ENCODE results near the gene RAC3. TPM values are rescaled to one million over a fixed set of nuclear protein-coding genes. Genes with fewer than 3 reads are reported as not detected.
A peak's percentile ranks its signal among the peaks of the same experiment; 100 is the strongest.

The RAC3 gene
- total RNA-seq (under 1 TPM in 1 of 2 donors, not detected in 1; 0.57 TPM), polyA plus RNA-seq (1 to 10 TPM in 1 of 2 donors, under 1 TPM in 1; 0.63 to 2.8 TPM)
- long read RNA-seq, donor 1: 0 reads
- long read RNA-seq, donor 2: 0 reads

GRCh38 chr17:82031303-82031884 lies at the start of gene RAC3:
Gene RAC3, plus strand, starts transcription at chr17:82031678. Its CDS starts 84 bp downstream, at chr17:82031762.
- Histone ChIP-seq H3K4me1 (ENCODE audit: control insufficient read depth in 1 of 2, insufficient read depth in 2 of 2, low read length in 2 of 2) (no peaks in the 10 kb centered on the region), H3K36me3 (ENCODE audit: control insufficient read depth in 1 of 2, insufficient read depth in 2 of 2, low read length in 1 of 2) (no peaks in the 10 kb centered on the region), H3K9me3 (ENCODE audit: control insufficient read depth, low read length) (no peaks in the 10 kb centered on the region), H3K4me3 (ENCODE audit: low read length in 2 of 2) (peak within 1 kb of the TSS in 1 of 2 donors; percentile 10), H3K27me3 (ENCODE audit: control insufficient read depth in 1 of 2, insufficient read depth in 2 of 2, low read length in 1 of 2) (no peaks in the 10 kb centered on the region), H3K27ac (ENCODE audit: low read depth in 1 of 2, low read length in 2 of 2) (no peak within 1 kb of the TSS)
- ATAC-seq (ENCODE audit: low FRiP score) (no peak), DNase-seq (no peak)
- intact Hi-C loops (cut with DNase I): loop anchor here (2.0 to 10.0 kb wide), 2 partner anchors 123 to 293 kb away; no protein-coding TSS in a partner anchor
- 0 to 1% methylated on average over 36 to 96 of the region's 96 CpGs for WGBS, 2 donors

- H3K9me3 ChIP-seq (ENCODE audit: control insufficient read depth, low read length): no peaks in the 10 kb centered on the region
- intact Hi-C loops (cut with DNase I): no loop called here
- H3K27ac ChIP-seq (ENCODE audit: low read depth in 1 of 2, low read length in 2 of 2): no peak overlapping the region
- 94% methylated on average over 35 of the region's 35 CpGs for WGBS, 2 donors
- no peaks in the 10 kb centered on the region for H3K27me3 ChIP-seq (ENCODE audit: control insufficient read depth in 1 of 2, insufficient read depth in 2 of 2, low read length in 1 of 2)
- ATAC-seq (ENCODE audit: low FRiP score) (no peak), DNase-seq (no peak)
- no peak overlapping the region for H3K4me3 ChIP-seq (ENCODE audit: low read length in 2 of 2)
- no peaks in the 10 kb centered on the region for H3K36me3 ChIP-seq (ENCODE audit: control insufficient read depth in 1 of 2, insufficient read depth in 2 of 2, low read length in 1 of 2)
- H3K4me1 ChIP-seq (ENCODE audit: control insufficient read depth in 1 of 2, insufficient read depth in 2 of 2, low read length in 2 of 2): no peaks in the 10 kb centered on the region
Observed at GRCh38 chr17:81983011-81983638, 48.4 kb upstream of the RAC3 start.

DNA sequence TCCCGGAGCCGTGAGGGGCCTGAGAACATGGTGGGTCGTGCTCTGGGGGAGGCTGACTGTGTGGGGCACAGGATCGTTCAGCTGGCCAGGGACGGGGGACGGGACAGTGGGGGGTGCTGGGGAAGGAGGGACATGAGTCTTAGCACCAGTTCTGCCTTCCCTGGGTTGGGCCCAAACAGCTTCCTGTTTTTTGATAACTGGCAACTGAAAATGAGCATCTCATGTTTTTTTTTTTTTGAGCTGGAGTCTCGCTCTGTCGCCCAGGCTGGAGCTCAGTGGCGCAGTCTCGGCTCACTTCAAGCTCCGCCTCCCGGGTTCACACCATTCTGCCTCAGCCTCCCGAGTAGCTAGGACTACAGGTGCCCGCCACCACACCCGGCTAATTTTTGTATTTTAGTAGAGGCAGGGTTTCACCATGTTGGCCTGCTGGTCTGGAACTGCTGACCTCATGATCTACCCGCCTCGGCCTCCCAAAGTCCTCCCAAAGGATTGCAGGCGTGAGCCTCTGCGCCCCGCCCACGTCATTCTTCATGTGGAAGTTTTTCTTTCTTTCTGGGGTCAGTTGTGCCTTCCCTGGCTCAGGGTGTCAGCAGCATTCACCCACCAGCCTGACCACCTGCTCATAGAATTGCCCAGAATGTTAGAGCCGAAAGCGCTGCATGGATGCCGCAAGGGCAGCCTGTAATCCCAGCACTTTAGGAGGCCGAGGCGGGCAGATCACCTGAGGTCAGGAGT lies 47.7 kb upstream of the RAC3 start:
- no peak for ATAC-seq (ENCODE audit: low FRiP score)
- intact Hi-C loops (cut with DNase I): no loop called here
- H3K4me1 ChIP-seq (ENCODE audit: control insufficient read depth in 1 of 2, insufficient read depth in 2 of 2, low read length in 2 of 2): no peaks in the 10 kb centered on the region
- DNase-seq: peak in 1 of 2 donors; percentile 43
- H3K27me3 ChIP-seq (ENCODE audit: control insufficient read depth in 1 of 2, insufficient read depth in 2 of 2, low read length in 1 of 2): no peaks in the 10 kb centered on the region
- 95 to 96% methylated on average over 26 of the region's 26 CpGs for WGBS, 2 donors
- H3K4me3 ChIP-seq (ENCODE audit: low read length in 2 of 2): no peak overlapping the region
- H3K9me3 ChIP-seq (ENCODE audit: control insufficient read depth, low read length): no peaks in the 10 kb centered on the region
- no peak overlapping the region for H3K27ac ChIP-seq (ENCODE audit: low read depth in 1 of 2, low read length in 2 of 2)
- H3K36me3 ChIP-seq (ENCODE audit: control insufficient read depth in 1 of 2, insufficient read depth in 2 of 2, low read length in 1 of 2): no peaks in the 10 kb centered on the region

- Histone ChIP-seq H3K27me3 (ENCODE audit: control insufficient read depth in 1 of 2, insufficient read depth in 2 of 2, low read length in 1 of 2) (no peaks in the 10 kb centered on the region), H3K36me3 (ENCODE audit: control insufficient read depth in 1 of 2, insufficient read depth in 2 of 2, low read length in 1 of 2) (no peaks in the 10 kb centered on the region), H3K27ac (ENCODE audit: low read depth in 1 of 2, low read length in 2 of 2) (no peak overlapping the region), H3K4me1 (ENCODE audit: control insufficient read depth in 1 of 2, insufficient read depth in 2 of 2, low read length in 2 of 2) (no peaks in the 10 kb centered on the region), H3K9me3 (ENCODE audit: control insufficient read depth, low read length) (no peaks in the 10 kb centered on the region), H3K4me3 (ENCODE audit: low read length in 2 of 2) (no peak overlapping the region)
- WGBS, 2 donors: 92% methylated on average over 21 of the region's 21 CpGs
- ATAC-seq (ENCODE audit: low FRiP score) (no peak), DNase-seq (no peak)
- intact Hi-C loops (cut with DNase I): no loop called here
Observed at GRCh38 chr17:81984773-81985410, 46.6 kb upstream of the RAC3 start.

DNA sequence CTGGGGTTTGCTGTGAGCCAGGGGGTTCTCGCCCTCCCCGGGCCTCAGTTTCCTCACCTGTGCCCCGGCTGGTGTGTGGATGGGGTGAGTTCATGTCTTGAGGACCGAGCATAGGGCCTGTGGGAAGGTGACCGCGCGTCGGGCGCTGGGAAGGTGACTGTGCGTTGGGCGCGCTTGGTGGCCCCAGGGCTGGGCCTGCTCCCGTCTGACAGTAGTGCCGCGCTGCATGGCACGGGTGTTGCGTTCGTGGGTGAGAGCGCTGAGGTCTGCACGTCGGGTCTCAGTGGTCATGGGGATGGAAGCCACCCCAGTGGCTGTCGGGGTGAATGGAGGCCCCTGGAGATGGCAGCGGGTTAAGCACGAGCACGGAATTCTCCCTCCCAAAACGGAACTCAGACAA lies 44.9 kb upstream of the RAC3 start:
- Histone ChIP-seq H3K36me3 (ENCODE audit: control insufficient read depth in 1 of 2, insufficient read depth in 2 of 2, low read length in 1 of 2) (no peaks in the 10 kb centered on the region), H3K9me3 (ENCODE audit: control insufficient read depth, low read length) (no peaks in the 10 kb centered on the region), H3K4me3 (ENCODE audit: low read length in 2 of 2) (no peak overlapping the region), H3K27ac (ENCODE audit: low read depth in 1 of 2, low read length in 2 of 2) (no peak overlapping the region), H3K4me1 (ENCODE audit: control insufficient read depth in 1 of 2, insufficient read depth in 2 of 2, low read length in 2 of 2) (no peaks in the 10 kb centered on the region), H3K27me3 (ENCODE audit: control insufficient read depth in 1 of 2, insufficient read depth in 2 of 2, low read length in 1 of 2) (no peaks in the 10 kb centered on the region)
- 96 to 97% methylated on average over 26 of the region's 26 CpGs for WGBS, 2 donors
- intact Hi-C loops (cut with DNase I): no loop called here
- ATAC-seq (ENCODE audit: low FRiP score) (no peak), DNase-seq (peak in 1 of 2 donors; percentile 74)

DNA sequence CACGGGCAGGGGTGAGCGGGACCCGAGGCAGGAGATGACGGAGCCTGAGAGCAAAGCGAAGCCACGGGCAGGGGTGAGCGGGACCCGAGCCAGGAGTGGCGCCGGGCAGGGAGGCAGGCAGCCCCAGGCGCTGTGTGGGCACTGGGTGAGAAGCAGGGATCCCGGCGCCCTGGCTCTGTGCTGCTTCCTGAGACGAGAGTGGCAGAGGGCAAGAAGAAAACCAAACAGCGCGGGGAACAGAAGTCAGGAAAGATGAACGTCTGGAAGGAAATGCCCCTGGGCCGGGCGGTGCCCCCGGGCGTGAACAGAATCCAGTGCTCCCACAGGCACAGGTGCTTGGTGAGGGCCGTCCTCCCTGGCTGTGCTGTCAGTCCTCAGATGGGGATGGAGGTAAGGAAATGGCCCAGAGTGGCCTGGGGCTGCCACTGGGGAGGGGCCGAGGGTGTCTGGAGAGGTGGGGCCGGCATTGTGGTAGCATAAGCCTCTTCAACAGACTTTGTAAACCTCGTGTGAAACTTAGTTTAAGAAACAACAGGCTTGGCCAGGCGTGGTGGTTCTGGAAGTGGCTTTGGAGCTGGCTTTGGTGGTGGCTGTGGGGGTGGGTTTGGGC lies 44.2 kb upstream of the RAC3 start:
- Histone ChIP-seq H3K36me3 (ENCODE audit: control insufficient read depth in 1 of 2, insufficient read depth in 2 of 2, low read length in 1 of 2) (no peaks in the 10 kb centered on the region), H3K27ac (ENCODE audit: low read depth in 1 of 2, low read length in 2 of 2) (no peak overlapping the region), H3K4me1 (ENCODE audit: control insufficient read depth in 1 of 2, insufficient read depth in 2 of 2, low read length in 2 of 2) (no peaks in the 10 kb centered on the region), H3K4me3 (ENCODE audit: low read length in 2 of 2) (no peak overlapping the region), H3K9me3 (ENCODE audit: control insufficient read depth, low read length) (no peaks in the 10 kb centered on the region), H3K27me3 (ENCODE audit: control insufficient read depth in 1 of 2, insufficient read depth in 2 of 2, low read length in 1 of 2) (no peaks in the 10 kb centered on the region)
- peak in 1 of 2 donors; percentile 71 for DNase-seq
- intact Hi-C loops (cut with DNase I): no loop called here
- WGBS, 2 donors: 93% methylated on average over 26 of the region's 26 CpGs
- ATAC-seq (ENCODE audit: low FRiP score): no peak

GRCh38 chr17:81990836-81991683 lies 40.4 kb upstream of the RAC3 start:
- Histone ChIP-seq H3K4me3 (ENCODE audit: low read length in 2 of 2) (no peak overlapping the region), H3K27ac (ENCODE audit: low read depth in 1 of 2, low read length in 2 of 2) (no peak overlapping the region), H3K27me3 (ENCODE audit: control insufficient read depth in 1 of 2, insufficient read depth in 2 of 2, low read length in 1 of 2) (no peaks in the 10 kb centered on the region), H3K36me3 (ENCODE audit: control insufficient read depth in 1 of 2, insufficient read depth in 2 of 2, low read length in 1 of 2) (no peaks in the 10 kb centered on the region), H3K9me3 (ENCODE audit: control insufficient read depth, low read length) (no peaks in the 10 kb centered on the region), H3K4me1 (ENCODE audit: control insufficient read depth in 1 of 2, insufficient read depth in 2 of 2, low read length in 2 of 2) (no peaks in the 10 kb centered on the region)
- intact Hi-C loops (cut with DNase I): no loop called here
- DNase-seq (peak; percentile 41 to 80), ATAC-seq (ENCODE audit: low FRiP score) (no peak)
- 87 to 90% methylated on average over 25 of the region's 25 CpGs for WGBS, 2 donors
